SH-SY5Y (cell line): Measurements from ENCODE around the gene HDAC1.

ENCODE experiments used
- GATA2 ChIP-seq: IDR thresholded peaks from 2 replicates; pipeline ENCODE4 v1.6.1; 2011; ENCODE audit warnings: mild to moderate bottlenecking, low read depth, low read length
- GATA3 ChIP-seq: IDR thresholded peaks from 2 replicates; pipeline ENCODE4 v1.6.1; 2011; ENCODE audit warnings: low read depth, mild to moderate bottlenecking, low read length, moderate library complexity

DNA sequence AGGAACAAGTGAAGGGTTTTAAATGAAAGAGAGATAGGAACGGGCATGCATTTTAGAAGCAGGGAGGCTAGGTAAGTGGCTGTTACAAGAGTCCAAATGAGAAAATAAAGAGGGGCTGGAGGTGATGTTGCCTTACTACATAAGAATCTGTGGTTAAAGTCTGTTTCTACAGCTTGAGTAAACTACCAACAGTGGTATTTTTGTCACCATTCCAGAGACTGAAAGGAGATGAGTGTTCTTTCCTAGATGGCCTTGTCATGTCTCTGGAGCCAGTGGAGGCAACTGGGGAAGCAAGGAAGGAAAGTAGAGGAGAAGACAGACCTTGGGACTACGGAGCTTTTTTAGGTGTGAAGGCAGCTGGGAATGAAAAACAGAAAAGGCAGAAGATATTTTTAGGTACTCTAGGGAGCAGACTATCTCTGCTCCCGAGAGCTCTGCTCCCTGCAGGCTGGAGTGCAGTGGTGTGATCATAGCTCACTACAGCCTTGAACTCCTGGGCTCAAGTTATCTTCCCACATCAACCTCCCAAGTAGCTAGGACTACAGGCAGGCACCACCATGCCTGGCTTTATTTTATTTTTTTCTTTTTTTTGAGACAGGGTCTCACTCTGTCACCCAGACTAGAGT is 12.2 kb downstream of the HDAC1 start:
- TF ChIP-seq GATA3, result no peak
- no peak for TF ChIP-seq GATA2
